ENCODE results near the gene CTAGE6.
"Not testable (repeated sequence)": the region's sequence is repeated elsewhere in the genome, so short reads cannot be mapped to it uniquely, and the experiment has no call there.

CTAGE6 gene

GRCh38 chr7:143757596-143757995 lies at the start of gene CTAGE6:
Gene CTAGE6 (minus strand): TSS chr7:143757696. CDS start chr7:143757658, 38 bp downstream.
- FAIRE-seq; DNase-seq (ENCODE audit: low spot score): not testable (repeated sequence)

DNA sequence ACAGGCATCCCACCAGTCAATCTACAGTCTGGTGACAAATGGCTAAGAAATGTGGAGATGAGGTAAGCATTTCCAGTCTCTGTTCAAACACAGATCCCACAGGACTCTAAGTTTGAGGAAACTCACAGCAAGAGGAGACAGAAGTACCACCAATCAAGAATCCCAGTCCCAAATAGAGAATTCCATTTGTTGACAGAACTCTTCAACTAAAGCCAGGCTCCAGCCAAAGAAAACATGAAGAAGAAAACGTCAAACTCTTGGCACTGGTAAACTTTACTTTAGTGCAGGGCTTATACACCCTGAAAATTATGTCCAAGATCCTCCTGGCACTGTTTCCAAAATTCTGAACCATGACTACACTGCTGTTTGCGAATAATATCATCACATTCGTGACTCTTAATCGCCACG lies 49.2 kb upstream of the CTAGE6 start:
- DNase-seq (ENCODE audit: low spot score); FAIRE-seq: not testable (repeated sequence)

DNA sequence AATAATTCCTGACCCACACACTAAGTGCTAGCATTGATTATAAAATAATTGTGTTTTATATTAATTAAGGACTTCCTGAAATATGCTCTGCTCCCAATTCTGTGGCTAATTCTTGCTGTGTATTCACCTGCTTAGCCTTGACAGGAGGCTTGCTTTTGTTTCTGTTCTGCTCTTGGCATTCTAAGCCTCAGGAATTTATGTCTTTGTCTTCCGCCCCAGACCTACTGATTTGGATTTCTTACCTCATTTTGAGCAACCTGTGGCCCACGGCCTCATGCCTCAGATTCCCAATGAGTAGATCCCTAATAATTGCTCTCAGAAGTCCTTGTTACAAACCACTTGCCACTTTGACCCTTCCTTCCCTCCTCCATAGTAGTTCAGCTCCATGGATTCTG lies 40.4 kb upstream of the CTAGE6 start:
- FAIRE-seq: not testable (repeated sequence)

DNA sequence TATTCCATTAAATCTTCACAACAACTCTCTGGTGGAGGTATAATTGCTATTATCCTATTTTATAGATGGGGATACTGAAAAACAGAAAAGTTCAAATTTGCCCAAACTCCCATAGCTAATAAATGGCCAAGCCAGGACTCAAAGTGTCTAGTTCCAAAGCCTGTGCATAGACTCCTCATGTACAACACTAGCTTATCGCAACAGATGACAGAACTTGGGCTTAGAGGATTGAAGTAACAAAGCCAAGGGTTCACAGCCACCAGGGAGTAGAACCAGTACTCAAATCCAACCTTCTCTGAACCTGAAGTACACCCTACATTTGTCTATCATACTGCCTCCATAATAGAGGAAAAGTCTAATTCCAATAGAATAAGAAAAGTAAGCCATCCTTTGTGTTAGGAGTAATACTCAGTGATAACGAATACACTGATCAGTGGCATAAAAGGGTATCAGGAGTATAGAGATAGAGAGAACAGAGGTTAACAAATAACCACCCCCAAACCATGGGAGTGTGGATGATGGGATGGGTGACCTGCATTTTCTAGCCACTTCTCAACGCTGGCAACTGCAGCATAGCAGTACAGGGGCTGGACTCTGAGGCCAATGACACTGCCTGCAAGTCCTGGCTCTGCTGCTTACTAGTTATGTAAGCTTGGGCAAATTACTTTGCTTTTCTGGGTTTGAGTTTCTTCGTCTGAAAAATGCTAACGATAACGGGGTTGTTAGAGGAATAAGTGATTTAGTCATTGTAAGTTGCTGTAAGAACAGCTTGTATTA lies 39.8 kb upstream of the CTAGE6 start:
- not testable (repeated sequence) for FAIRE-seq; DNase-seq (ENCODE audit: low spot score)

More for the DNA sequence above, 40.4 kb upstream of the CTAGE6 start:
- not testable (repeated sequence) for DNase-seq (ENCODE audit: low spot score)

GRCh38 chr7:143795653-143796052 lies 38.2 kb upstream of the CTAGE6 start:
- DNase-seq (ENCODE audit: low spot score); FAIRE-seq: not testable (repeated sequence)

- DNase-seq (ENCODE audit: low spot score); FAIRE-seq: not testable (repeated sequence)
Observed at GRCh38 chr7:143792633-143793032, 35.1 kb upstream of the CTAGE6 start.

GRCh38 chr7:143785415-143786182 lies 28.1 kb upstream of the CTAGE6 start:
- DNase-seq (ENCODE audit: low spot score): not testable (repeated sequence)

GRCh38 chr7:143779591-143779990 lies 22.1 kb upstream of the CTAGE6 start:
- DNase-seq (ENCODE audit: low spot score); FAIRE-seq: not testable (repeated sequence)

More at GRCh38 chr7:143785415-143786182, 28.1 kb upstream of the CTAGE6 start:
- FAIRE-seq: not testable (repeated sequence)

- not testable (repeated sequence) for FAIRE-seq; DNase-seq (ENCODE audit: low spot score)
Observed at GRCh38 chr7:143772738-143773468, 15.4 kb upstream of the CTAGE6 start.

GRCh38 chr7:143767531-143767930 lies 10.0 kb upstream of the CTAGE6 start:
- DNase-seq (ENCODE audit: low spot score); FAIRE-seq: not testable (repeated sequence)

- DNase-seq (ENCODE audit: low spot score); FAIRE-seq: not testable (repeated sequence)
Observed at GRCh38 chr7:143765678-143766077, 8.2 kb upstream of the CTAGE6 start.

DNA sequence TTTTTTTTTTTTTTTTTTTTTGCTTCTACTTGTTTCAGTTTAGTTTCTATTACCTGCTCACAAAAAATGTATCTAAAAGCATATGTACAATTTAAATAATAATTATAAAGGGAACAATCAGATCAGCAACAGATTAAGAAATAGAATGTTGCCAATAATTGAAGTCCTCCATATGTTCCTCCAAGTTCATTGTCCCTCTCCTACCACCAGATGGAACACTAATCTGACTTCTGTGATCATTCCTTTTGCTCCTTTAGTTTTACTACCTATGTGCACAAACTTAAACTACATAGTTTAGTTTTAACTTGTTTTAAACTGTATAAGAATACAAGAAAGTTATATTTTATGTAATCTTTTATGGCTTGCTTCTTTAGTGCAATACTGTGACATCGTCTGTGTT lies 5.6 kb upstream of the CTAGE6 start:
- FAIRE-seq; DNase-seq (ENCODE audit: low spot score): not testable (repeated sequence)

- not testable (repeated sequence) for DNase-seq (ENCODE audit: low spot score); FAIRE-seq
Observed at GRCh38 chr7:143745340-143745739, 12.2 kb downstream of the CTAGE6 start.

DNA sequence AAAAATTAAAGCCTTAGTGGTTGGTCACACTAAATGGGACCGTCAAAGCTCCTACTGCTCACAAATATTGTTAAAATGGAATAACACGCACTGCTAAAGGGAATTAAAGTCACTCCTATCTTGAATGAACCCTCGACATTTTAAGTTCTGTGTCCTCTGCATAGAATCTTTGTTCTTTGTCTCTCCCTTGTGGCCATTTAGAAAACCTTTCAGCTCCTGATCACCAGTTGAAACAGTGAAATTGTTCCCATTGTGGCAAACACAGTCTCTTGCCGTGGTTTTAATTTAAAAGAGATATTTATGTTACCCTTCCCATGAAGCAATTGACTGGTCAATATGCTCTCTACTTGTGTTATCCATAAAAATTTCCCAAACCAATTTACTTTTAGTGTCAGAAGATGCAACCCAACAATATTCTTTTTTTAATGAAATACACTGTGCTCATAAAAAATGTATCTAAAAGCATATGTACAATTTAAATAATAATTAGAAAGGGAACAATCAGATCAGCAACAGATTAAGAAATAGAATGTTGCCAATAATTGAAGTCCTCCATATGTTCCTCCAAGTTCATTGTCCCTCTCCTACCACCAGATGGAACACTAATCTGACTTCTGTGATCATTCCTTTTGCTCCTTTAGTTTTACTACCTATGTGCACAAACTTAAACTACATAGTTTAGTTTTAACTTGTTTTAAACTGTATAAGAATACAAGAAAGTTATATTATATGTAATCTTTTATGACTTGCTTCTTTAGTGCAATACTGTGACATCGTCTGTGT lies 20.3 kb downstream of the CTAGE6 start:
- DNase-seq (ENCODE audit: low spot score): peak; percentile 28
- not testable (repeated sequence) for FAIRE-seq

GRCh38 chr7:143735962-143736361 lies 21.5 kb downstream of the CTAGE6 start:
- no peak for FAIRE-seq
- DNase-seq (ENCODE audit: low spot score): no peak

DNA sequence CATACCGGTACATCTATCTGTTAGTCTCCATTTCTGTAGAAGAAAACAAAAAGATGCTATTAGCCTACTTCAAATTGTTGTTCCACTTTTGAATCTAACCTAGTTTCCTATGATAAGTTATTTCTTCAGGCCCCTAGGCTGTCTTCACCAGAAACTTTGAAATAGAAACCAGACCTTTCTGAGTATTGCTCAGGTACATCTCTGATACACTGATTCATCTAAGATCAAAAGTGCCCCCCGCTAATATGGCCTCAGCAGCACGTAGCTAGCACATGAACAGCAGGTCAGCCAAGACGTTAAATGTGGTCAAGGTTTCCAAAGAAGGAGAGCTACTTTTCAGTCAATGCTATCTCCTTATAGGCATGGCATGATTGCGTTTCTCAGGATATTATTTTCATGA lies 23.6 kb downstream of the CTAGE6 start:
- DNase-seq (ENCODE audit: low spot score) (no peak), FAIRE-seq (no peak)

- FAIRE-seq: no peak
Observed at GRCh38 chr7:143728333-143728862, 29.1 kb downstream of the CTAGE6 start.

DNA sequence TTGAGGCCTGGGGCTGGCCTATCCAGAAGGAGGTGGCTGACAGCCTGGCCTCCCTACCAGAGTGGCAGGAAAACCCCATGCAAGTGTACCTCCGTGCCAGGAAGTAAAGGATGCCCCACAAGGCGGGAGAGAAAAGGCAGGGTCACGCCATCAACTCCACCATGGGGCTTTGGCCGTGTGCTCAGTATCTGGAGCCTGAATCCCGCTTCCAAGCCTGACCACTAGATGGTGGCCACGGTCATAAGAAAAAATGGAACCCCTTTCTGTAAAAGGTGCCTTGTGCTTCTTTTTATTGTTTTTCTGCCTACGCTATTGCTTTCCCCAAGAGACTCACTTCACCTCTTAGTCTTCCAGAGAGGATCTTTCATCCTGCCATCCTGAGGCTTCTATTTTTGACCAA lies 29.9 kb downstream of the CTAGE6 start:
- DNase-seq (ENCODE audit: low spot score); FAIRE-seq: not testable (repeated sequence)

More at GRCh38 chr7:143728333-143728862, 29.1 kb downstream of the CTAGE6 start:
- DNase-seq (ENCODE audit: low spot score): no peak

DNA sequence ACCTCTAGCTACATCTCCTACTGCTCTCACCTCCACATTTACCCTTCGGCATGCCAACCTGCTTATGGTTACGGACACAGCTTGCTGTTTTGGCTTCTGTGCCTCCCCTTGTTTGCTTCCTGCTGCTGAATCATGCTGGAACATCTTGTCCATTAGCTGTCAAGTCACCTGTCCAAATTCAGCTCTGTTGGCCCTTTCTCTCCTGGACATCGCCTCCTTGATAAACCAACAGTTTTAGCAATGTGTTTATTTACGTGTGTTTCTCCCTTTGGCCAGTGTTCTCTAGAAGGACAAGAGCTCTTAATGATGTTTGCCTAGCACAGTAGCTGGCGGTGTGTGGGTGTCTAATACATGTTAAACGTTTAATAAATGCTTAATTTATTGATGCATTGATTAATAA lies 31.4 kb downstream of the CTAGE6 start:
- not testable (repeated sequence) for FAIRE-seq; DNase-seq (ENCODE audit: low spot score)

- DNase-seq (ENCODE audit: low spot score): not testable (repeated sequence)
Observed at GRCh38 chr7:143720335-143720734, 37.2 kb downstream of the CTAGE6 start.

More at GRCh38 chr7:143720335-143720734, 37.2 kb downstream of the CTAGE6 start:
- not testable (repeated sequence) for FAIRE-seq

All from urothelium cell line (cell line).